GM13976 (cell line): Measurements from ENCODE around the gene IRF6.

Experiments used
- DNase-seq: peaks from one replicate; pipeline ENCODE4 v3.0.0; 2012; ENCODE audit warnings: low spot score
- in situ Hi-C: fragments of 300-500 bp; cut with MboI; formaldehyde crosslinking; loops from one replicate; pipeline ENCODE4 v1.12.0; 2022; ENCODE audit warnings: low sequenced_read_pairs, mixed read lengths, inconsistent platforms; ENCODE audit not compliant: unreplicated experiment
- TF ChIP-seq, protein P1 (sequence below): IDR thresholded peaks from 2 replicates; pipeline ENCODE4 v1.5.1; 2012; ENCODE audit warnings: borderline replicate concordance, mild to moderate bottlenecking; ENCODE audit not compliant: insufficient read depth; ENCODE audit errors: extremely low read depth, missing control alignments, control extremely low read depth

Gene IRF6

GRCh38 chr1:209759829-209760359, 46.0 kb downstream of the IRF6 start:
- TF ChIP-seq, protein P1, sequence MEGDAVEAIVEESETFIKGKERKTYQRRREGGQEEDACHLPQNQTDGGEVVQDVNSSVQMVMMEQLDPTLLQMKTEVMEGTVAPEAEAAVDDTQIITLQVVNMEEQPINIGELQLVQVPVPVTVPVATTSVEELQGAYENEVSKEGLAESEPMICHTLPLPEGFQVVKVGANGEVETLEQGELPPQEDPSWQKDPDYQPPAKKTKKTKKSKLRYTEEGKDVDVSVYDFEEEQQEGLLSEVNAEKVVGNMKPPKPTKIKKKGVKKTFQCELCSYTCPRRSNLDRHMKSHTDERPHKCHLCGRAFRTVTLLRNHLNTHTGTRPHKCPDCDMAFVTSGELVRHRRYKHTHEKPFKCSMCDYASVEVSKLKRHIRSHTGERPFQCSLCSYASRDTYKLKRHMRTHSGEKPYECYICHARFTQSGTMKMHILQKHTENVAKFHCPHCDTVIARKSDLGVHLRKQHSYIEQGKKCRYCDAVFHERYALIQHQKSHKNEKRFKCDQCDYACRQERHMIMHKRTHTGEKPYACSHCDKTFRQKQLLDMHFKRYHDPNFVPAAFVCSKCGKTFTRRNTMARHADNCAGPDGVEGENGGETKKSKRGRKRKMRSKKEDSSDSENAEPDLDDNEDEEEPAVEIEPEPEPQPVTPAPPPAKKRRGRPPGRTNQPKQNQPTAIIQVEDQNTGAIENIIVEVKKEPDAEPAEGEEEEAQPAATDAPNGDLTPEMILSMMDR, result no peak
- DNase-seq, result no peak
- in situ Hi-C loops, result no loop called here

DNA sequence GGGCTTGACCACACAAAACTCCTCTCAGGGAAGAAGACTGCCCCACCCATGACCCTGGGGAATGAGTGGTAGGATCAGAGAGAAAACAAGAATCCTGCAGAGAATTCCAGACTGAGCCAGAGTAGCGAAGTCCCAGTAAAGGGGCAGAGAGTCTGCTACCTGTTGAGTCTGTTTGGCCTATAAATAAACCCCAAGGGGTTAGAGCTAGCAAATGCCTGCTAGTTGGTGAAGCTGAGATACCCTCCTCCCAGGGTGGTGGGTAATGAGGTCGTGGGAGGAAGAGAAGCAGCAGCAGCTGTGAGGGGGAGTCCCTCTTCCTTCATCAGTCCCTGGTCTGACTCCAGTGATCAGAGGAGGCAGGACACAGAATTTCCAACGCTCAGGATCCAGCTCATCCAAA, 47.5 kb downstream of the IRF6 start:
- in situ Hi-C loops, result no loop called here

GRCh38 chr1:209756615-209757445, 49.1 kb downstream of the IRF6 start:
- DNase-seq, result peak; percentile 47
- TF ChIP-seq, protein P1, result no peak
- in situ Hi-C loops, result no loop called here

More for the DNA sequence above, 47.5 kb downstream of the IRF6 start:
- DNase-seq, result no peak
- TF ChIP-seq, protein P1, result no peak

DNA sequence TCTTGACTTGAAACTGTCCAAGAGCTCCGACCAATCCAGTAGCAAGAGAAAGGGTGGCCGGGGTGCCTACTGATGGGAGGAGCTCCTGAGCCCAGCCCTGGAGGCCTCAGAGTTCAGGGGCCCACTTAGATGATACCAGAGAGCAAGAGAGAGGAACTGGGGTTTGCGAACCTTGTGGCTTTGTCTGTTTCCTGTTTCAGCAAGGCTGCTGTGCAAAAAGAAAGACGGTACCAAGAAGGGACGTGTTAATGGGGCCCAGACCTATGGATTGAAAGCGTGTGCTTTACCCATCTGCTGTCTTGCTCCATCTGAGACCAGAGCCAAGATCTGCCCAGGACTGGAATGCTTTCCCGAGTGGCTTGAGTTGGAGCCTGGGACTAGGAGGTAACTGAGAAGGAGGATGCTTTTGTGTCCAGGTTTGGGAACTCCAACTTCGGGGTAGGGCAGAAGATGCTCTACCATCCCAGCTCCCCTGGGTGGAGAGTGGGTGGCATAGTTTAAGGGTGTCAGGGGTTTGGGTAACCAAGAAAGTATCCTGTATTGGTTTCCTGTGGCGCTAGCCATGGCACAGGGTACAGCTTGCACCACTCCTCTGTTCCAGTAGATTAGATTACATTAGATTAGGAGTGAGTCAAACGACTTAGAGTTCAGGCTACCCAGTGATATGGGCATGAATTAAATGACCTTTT, 49.9 kb downstream of the IRF6 start, which contains the start of gene TRAF3IP3:
TRAF3IP3 (plus strand) TSS at position 128 of the 689 bp plus-strand sequence. CDS start 3,987 bp downstream, outside the sequence.
- DNase-seq, result peak; percentile 74
- TF ChIP-seq, protein P1, result no peak
- in situ Hi-C loops, result no loop called here

GRCh38 chr1:209755256-209755655, 50.7 kb downstream of the IRF6 start:
- in situ Hi-C loops, result no loop called here
- TF ChIP-seq, protein P1, result no peak
- DNase-seq, result no peak

DNA sequence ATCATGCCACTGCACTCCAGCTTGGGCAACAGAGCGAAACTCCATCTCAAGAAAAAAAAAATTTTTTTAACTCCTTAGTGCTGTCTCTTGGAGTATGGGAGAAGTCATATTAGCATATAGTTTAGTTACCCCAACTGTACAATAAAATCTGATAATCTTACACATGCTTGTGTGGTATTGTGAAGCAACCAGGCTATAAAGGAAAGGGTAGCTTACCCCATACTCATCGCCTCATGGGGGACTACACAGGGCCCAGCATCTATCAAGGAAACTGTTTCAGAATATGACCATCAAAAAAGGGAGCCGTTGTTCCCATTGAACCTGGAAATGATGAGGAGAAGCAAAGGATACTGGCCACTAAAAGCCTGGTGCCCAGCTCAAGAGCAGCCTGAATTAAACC, 53.1 kb downstream of the IRF6 start:
- in situ Hi-C loops, result no loop called here
- no peak for DNase-seq
- TF ChIP-seq, protein P1, result no peak
